Small intestine (tissue), 7 donors: ENCODE data around the gene SMDT1. TPM values are rescaled to one million over a fixed set of nuclear protein-coding genes. Genes with fewer than 3 reads are reported as not detected.

Source experiments
- DNase-seq, 2 donors: peaks; one replicate each; pipeline versions ENCODE4 v3.0.0 to v3.0.0-alpha.2; 2013
- FAIRE-seq: peaks from 2 replicates; lab custom pipeline; 2012; peaks lifted over from hg19 to GRCh38; lab: Jason Lieb, UNC
- H3K27ac ChIP-seq, 3 donors: one replicate each; pipeline ENCODE4 v1.5.1; 2013; ENCODE audit warnings: low read length in 2 of 3, mild to moderate bottlenecking in 2 of 3, control low read depth in 1 of 3, inconsistent platforms in 1 of 3, low read depth in 1 of 3, moderate library complexity in 1 of 3
- H3K27me3 ChIP-seq, 3 donors: one replicate each; pipeline ENCODE4 v1.6.1; 2013; ENCODE audit warnings: low read length in 3 of 3, inconsistent platforms in 1 of 3; ENCODE audit not compliant: control insufficient read depth in 3 of 3, insufficient read depth in 3 of 3
- H3K36me3 ChIP-seq, 3 donors: one replicate each; pipeline ENCODE4 v1.6.1; 2013; ENCODE audit warnings: low read length in 3 of 3, inconsistent platforms in 1 of 3, low read depth in 1 of 3, mild to moderate bottlenecking in 1 of 3, moderate library complexity in 1 of 3; ENCODE audit not compliant: control insufficient read depth in 3 of 3, insufficient read depth in 2 of 3
- H3K4me1 ChIP-seq, 3 donors: one replicate each; pipeline ENCODE4 v1.6.1; 2013; ENCODE audit warnings: low read length in 2 of 3, inconsistent platforms in 1 of 3, low read depth in 1 of 3, mild to moderate bottlenecking in 1 of 3, moderate library complexity in 1 of 3; ENCODE audit not compliant: control insufficient read depth in 3 of 3, insufficient read depth in 2 of 3
- H3K4me3 ChIP-seq, 3 donors: one replicate each; pipeline ENCODE4 v1.5.1; 2013; ENCODE audit warnings: low read length in 3 of 3, control low read depth in 1 of 3, inconsistent platforms in 1 of 3, low read depth in 1 of 3, mild to moderate bottlenecking in 1 of 3, moderate library complexity in 1 of 3
- H3K9me3 ChIP-seq, 2 donors: one replicate each; pipeline ENCODE4 v1.6.1; 2013; ENCODE audit warnings: low read depth in 1 of 2, low read length in 1 of 2; ENCODE audit not compliant: control insufficient read depth in 2 of 2, insufficient read depth in 1 of 2
- WGBS, 3 donors: extraction: QIAGEN DNeasy Blood & Tissue Kit; methylation state at CpG; one replicate each; pipeline ENCODE4 v1.1.7; 2013; 5-methylcytosine and 5-hydroxymethylcytosine counted together
- polyA plus RNA-seq, 4 donors: library from polyadenylated mRNA; stranded (reverse) in 3 of 4; unstranded in 1 of 4; fragments of 200-250 nt in 3 of 4; fragments of 120-200 nt in 1 of 4; gene quantifications; one replicate each; pipeline versions ENCODE4 v1.2.1 to v1.2.3, GENCODE V29; 2013
- donor health status: healthy with polysubstance abuse.
- donor health status: control.
- donor health status: control.
- donor health status: Bipolar disorder and iron deficiency.
- donor health status: healthy.

Gene SMDT1
- polyA plus RNA-seq, 4 donors = 98.4 to 304 (median 134) TPM

GRCh38 chr22:42073621-42074041 lies 5.9 kb upstream of the SMDT1 start:
- Histone ChIP-seq H3K27ac (peak overlapping the region in 2 of 3 donors; percentile 76 to 88), H3K27me3 (no peaks in the 10 kb centered on the region), H3K4me3 (peak overlapping the region in 2 of 3 donors; percentile 62 to 63), H3K9me3 (no peaks in the 10 kb centered on the region), H3K4me1 (peaks cover 2 to 43% (median 8%) of the 10 kb centered on the region in 3 donors), H3K36me3 (peaks cover 0 to 31% (median 0%) of the 10 kb centered on the region in 3 donors)
- WGBS, 3 donors = 73 to 81% (median 76%) methylated on average over 14 of the region's 14 CpGs
- FAIRE-seq (no peak), DNase-seq (no peak)

- FAIRE-seq = no peak
- WGBS, 3 donors = 1% methylated on average over 32 to 55 of the region's 55 CpGs
- Histone ChIP-seq H3K27ac (peak within 1 kb of the TSS; percentile 69 to 88 (median 76)), H3K36me3 (peaks cover 0 to 30% (median 0%) of the 10 kb centered on the region in 3 donors), H3K4me1 (peaks cover 3 to 48% (median 11%) of the 10 kb centered on the region in 3 donors), H3K27me3 (no peaks in the 10 kb centered on the region), H3K4me3 (peak within 1 kb of the TSS; percentile 51 to 63 (median 62)), H3K9me3 (no peaks in the 10 kb centered on the region)
- peak; percentile 30 to 78 for DNase-seq
Observed at GRCh38 chr22:42074132-42074811, 5.2 kb upstream of the SMDT1 start, which contains the start of gene PHETA2. PHETA2 (plus strand) TSS chr22:42074248; CDS start chr22:42077294, 3,046 bp downstream.

- no peak for FAIRE-seq
- Histone ChIP-seq H3K9me3 (no peaks in the 10 kb centered on the region), H3K4me1 (peaks cover 3 to 43% (median 8%) of the 10 kb centered on the region in 3 donors), H3K36me3 (peaks cover 0 to 30% (median 0%) of the 10 kb centered on the region in 3 donors), H3K27ac (peak overlapping the region in 2 of 3 donors; percentile 76 to 88), H3K4me3 (peak overlapping the region; percentile 51 to 63 (median 62)), H3K27me3 (no peaks in the 10 kb centered on the region)
- WGBS, 3 donors = 57 to 61% (median 61%) methylated on average over 9 of the region's 9 CpGs
- no peak for DNase-seq
Observed at GRCh38 chr22:42074846-42075676, 4.4 kb upstream of the SMDT1 start.

- Histone ChIP-seq H3K27me3 (no peaks in the 10 kb centered on the region), H3K4me1 (peaks cover 3 to 38% (median 8%) of the 10 kb centered on the region in 3 donors), H3K36me3 (peaks cover 0 to 36% (median 0%) of the 10 kb centered on the region in 3 donors), H3K27ac (no peak overlapping the region), H3K4me3 (no peak overlapping the region), H3K9me3 (no peaks in the 10 kb centered on the region)
- FAIRE-seq = no peak
- DNase-seq = no peak
- 93 to 94% (median 94%) methylated on average over 20 of the region's 20 CpGs for WGBS, 3 donors
Observed at GRCh38 chr22:42076764-42077485, 2.6 kb upstream of the SMDT1 start.

GRCh38 chr22:42077486-42078125 lies 1.9 kb upstream of the SMDT1 start:
- Histone ChIP-seq H3K9me3 (no peaks in the 10 kb centered on the region), H3K4me3 (no peak overlapping the region), H3K27ac (peak overlapping the region in 2 of 3 donors; percentile 96 to 99), H3K4me1 (peaks cover 3 to 38% (median 8%) of the 10 kb centered on the region in 3 donors), H3K27me3 (no peaks in the 10 kb centered on the region), H3K36me3 (peaks cover 0 to 43% (median 3%) of the 10 kb centered on the region in 3 donors)
- 94 to 95% (median 95%) methylated on average over 20 to 21 of the region's 21 CpGs for WGBS, 3 donors
- FAIRE-seq (no peak), DNase-seq (no peak)

GRCh38 chr22:42078469-42079318 lies 806 bp upstream of the SMDT1 start:
- H3K27ac ChIP-seq = peak overlapping the region; percentile 96 to 99 (median 98)
- H3K36me3 ChIP-seq = peaks cover 0 to 51% (median 7%) of the 10 kb centered on the region in 3 donors
- 16 to 35% (median 29%) methylated on average over 21 to 24 of the region's 24 CpGs for WGBS, 3 donors
- H3K4me3 ChIP-seq = peak overlapping the region; percentile 17 to 60 (median 52)
- H3K9me3 ChIP-seq = no peaks in the 10 kb centered on the region
- peak; percentile 62 to 79 for DNase-seq
- H3K27me3 ChIP-seq = no peaks in the 10 kb centered on the region
- H3K4me1 ChIP-seq = peaks cover 3 to 34% (median 8%) of the 10 kb centered on the region in 3 donors
- no peak for FAIRE-seq

- no peaks in the 10 kb centered on the region for H3K9me3 ChIP-seq
- H3K4me3 ChIP-seq = peak overlapping the region; percentile 52 to 85 (median 60)
- WGBS, 3 donors = 0 to 2% (median 1%) methylated on average over 14 of the region's 14 CpGs
- peaks cover 3 to 23% (median 8%) of the 10 kb centered on the region in 3 donors for H3K4me1 ChIP-seq
- peak overlapping the region; percentile 96 to 99 (median 98) for H3K27ac ChIP-seq
- no peaks in the 10 kb centered on the region for H3K27me3 ChIP-seq
- peaks cover 2 to 62% (median 10%) of the 10 kb centered on the region in 3 donors for H3K36me3 ChIP-seq
- DNase-seq (peak; percentile 55 to 70), FAIRE-seq (no peak)
Observed at GRCh38 chr22:42080287-42080686, 787 bp downstream of the SMDT1 start.
